ENCODE results near the gene CTXND1. TPM values are rescaled to one million over a fixed set of nuclear protein-coding genes. Genes with fewer than 3 reads are reported as not detected.

CTXND1 gene
- total RNA-seq, 1 experiment from 2014 or later = not detected

- peaks cover 13% of the 10 kb centered on the region for H3K4me1 ChIP-seq (ENCODE audit: insufficient read depth, low read length)
- ATAC-seq (no peak), DNase-seq (no peak)
- H2AFZ ChIP-seq (ENCODE audit: low read length) = no peak overlapping the region
- H3K27ac ChIP-seq (ENCODE audit: low read length) = no peak overlapping the region
- peaks cover 42% of the 10 kb centered on the region for H3K36me3 ChIP-seq (ENCODE audit: low read depth, low read length)
- H3K79me2 ChIP-seq (ENCODE audit: low read length) = no peaks in the 10 kb centered on the region
- H3F3A ChIP-seq (ENCODE audit: low read length, unreplicated experiment) = no peaks in the 10 kb centered on the region
- no peaks in the 10 kb centered on the region for H3K9me3 ChIP-seq (ENCODE audit: low read length)
- H3K9ac ChIP-seq (ENCODE audit: low read length) = no peak overlapping the region
- no peak overlapping the region for H3K4me2 ChIP-seq (ENCODE audit: low read length)
- no peaks in the 10 kb centered on the region for H4K20me1 ChIP-seq (ENCODE audit: low read length)
- no peaks in the 10 kb centered on the region for H3K9me2 ChIP-seq (replicated peaks; ENCODE audit: low read length)
- no peak overlapping the region for H3K4me3 ChIP-seq (ENCODE audit: low read length)
- no TSS peak for BruUV-seq (replicated peaks)
- H3K27me3 ChIP-seq (ENCODE audit: low read length) = no peaks in the 10 kb centered on the region
- CTCF ChIA-PET = no interaction called here
- intact Hi-C loops (cut with micrococcal nuclease) = no loop called here
- POLR2A ChIA-PET (ENCODE audit: unreplicated experiment) = no interaction called here
- no peak for TF ChIP-seq EZH2phosphoT487 (IDR thresholded peaks at IDR 0.05; ENCODE audit: borderline replicate concordance, low read length)
- TF ChIP-seq CTCF (conservative IDR thresholded peaks at IDR 0.05; ENCODE audit: low read depth, low read length) = no peak
- no peak for TF ChIP-seq EZH2 (IDR thresholded peaks at IDR 0.05; ENCODE audit: low read length, unreplicated experiment)
Measured at GRCh38 chr15:80180986-80181385, 71.0 kb downstream of the CTXND1 start.

DNA sequence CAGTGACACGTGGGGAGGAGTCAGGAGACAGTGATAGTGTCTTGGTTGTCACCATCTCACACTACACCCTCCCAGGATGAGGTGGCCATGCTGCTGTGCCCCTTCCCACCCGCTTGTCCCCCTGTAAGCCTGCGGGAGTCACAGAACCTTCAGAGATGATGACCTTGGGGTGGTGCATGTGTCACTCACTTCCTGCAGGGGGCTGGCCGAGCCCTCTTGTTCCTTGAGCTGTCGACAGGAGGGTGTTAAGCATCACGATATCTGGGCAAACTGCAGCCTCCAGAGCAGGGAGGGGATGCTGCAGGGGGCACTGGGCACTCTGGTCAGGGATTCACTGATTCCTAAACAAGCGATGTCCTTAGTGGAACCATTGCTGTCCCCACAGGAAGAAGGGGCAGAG is 71.5 kb downstream of the CTXND1 start:
- POLR2A ChIA-PET (ENCODE audit: unreplicated experiment) = no interaction called here
- no peak for TF ChIP-seq EZH2 (IDR thresholded peaks at IDR 0.05; ENCODE audit: low read length, unreplicated experiment)
- no peak for TF ChIP-seq CTCF (conservative IDR thresholded peaks at IDR 0.05; ENCODE audit: low read depth, low read length)
- no peak for TF ChIP-seq EZH2phosphoT487 (IDR thresholded peaks at IDR 0.05; ENCODE audit: borderline replicate concordance, low read length)
- H4K20me1 ChIP-seq (ENCODE audit: low read length) = no peaks in the 10 kb centered on the region
- CTCF ChIA-PET = no interaction called here
- H3K27me3 ChIP-seq (ENCODE audit: low read length) = no peaks in the 10 kb centered on the region
- no peaks in the 10 kb centered on the region for H3K9me2 ChIP-seq (replicated peaks; ENCODE audit: low read length)
- no peak for DNase-seq
- no peak overlapping the region for H3K4me2 ChIP-seq (ENCODE audit: low read length)
- no peak overlapping the region for H3K9ac ChIP-seq (ENCODE audit: low read length)
- no peak overlapping the region for H3K27ac ChIP-seq (ENCODE audit: low read length)
- H3K4me1 ChIP-seq (ENCODE audit: insufficient read depth, low read length) = peaks cover 13% of the 10 kb centered on the region
- ATAC-seq = no peak
- BruUV-seq (replicated peaks) = no TSS peak
- H3F3A ChIP-seq (ENCODE audit: low read length, unreplicated experiment) = no peaks in the 10 kb centered on the region
- H3K4me3 ChIP-seq (ENCODE audit: low read length) = no peak overlapping the region
- no peaks in the 10 kb centered on the region for H3K79me2 ChIP-seq (ENCODE audit: low read length)
- no peaks in the 10 kb centered on the region for H3K9me3 ChIP-seq (ENCODE audit: low read length)
- H2AFZ ChIP-seq (ENCODE audit: low read length) = no peak overlapping the region
- intact Hi-C loops (cut with micrococcal nuclease) = no loop called here
- H3K36me3 ChIP-seq (ENCODE audit: low read depth, low read length) = peaks cover 40% of the 10 kb centered on the region

- TF ChIP-seq EZH2 (IDR thresholded peaks at IDR 0.05; ENCODE audit: low read length, unreplicated experiment) = no peak
- no peak for TF ChIP-seq EZH2phosphoT487 (IDR thresholded peaks at IDR 0.05; ENCODE audit: borderline replicate concordance, low read length)
- TF ChIP-seq CTCF (conservative IDR thresholded peaks at IDR 0.05; ENCODE audit: low read depth, low read length) = no peak
- no peak for ATAC-seq
- ChIA-PET CTCF (no interaction called here), POLR2A (ENCODE audit: unreplicated experiment) (no interaction called here)
- no peak for DNase-seq
- intact Hi-C loops (cut with micrococcal nuclease) = loop anchor here (10.0 kb wide), 1 partner anchor 285 kb away; the partner anchor contains the start of gene MTHFS
- Histone ChIP-seq H3K36me3 (ENCODE audit: low read depth, low read length) (peaks cover 37% of the 10 kb centered on the region), H3K9ac (ENCODE audit: low read length) (no peak overlapping the region), H3K4me3 (ENCODE audit: low read length) (no peak overlapping the region), H3K4me1 (ENCODE audit: insufficient read depth, low read length) (peaks cover 13% of the 10 kb centered on the region), H3K4me2 (ENCODE audit: low read length) (peak overlapping the region; percentile 66), H3K9me2 (replicated peaks; ENCODE audit: low read length) (no peaks in the 10 kb centered on the region), H4K20me1 (ENCODE audit: low read length) (no peaks in the 10 kb centered on the region), H3K79me2 (ENCODE audit: low read length) (no peaks in the 10 kb centered on the region), H3K27ac (ENCODE audit: low read length) (peak overlapping the region; percentile 60; the same call in 1 of the 2 replicates), H3F3A (ENCODE audit: low read length, unreplicated experiment) (no peaks in the 10 kb centered on the region), H3K9me3 (ENCODE audit: low read length) (no peaks in the 10 kb centered on the region), H3K27me3 (ENCODE audit: low read length) (no peaks in the 10 kb centered on the region), H2AFZ (ENCODE audit: low read length) (no peak overlapping the region)
- no TSS peak for BruUV-seq (replicated peaks)
Measured at GRCh38 chr15:80179935-80180334, 72.1 kb downstream of the CTXND1 start.

Measured in PC-3 (cell line).